ENCODE data around the gene MYT1.
"Not testable (repeated sequence)": the region's sequence is repeated elsewhere in the genome, so short reads cannot be mapped to it uniquely, and the experiment has no call there.

The MYT1 gene

GRCh38 chr20:64260239-64260638 is 96.0 kb downstream of the MYT1 start:
- DNase-seq (ENCODE audit: low read depth in 2 of 3, low spot score in 2 of 3), result no peak

- DNase-seq (ENCODE audit: low read depth in 2 of 3, low spot score in 2 of 3), result no peak
These were observed 96.9 kb downstream of the MYT1 start for GRCh38 chr20:64261138-64261537.

- DNase-seq (ENCODE audit: low read depth in 2 of 3, low spot score in 2 of 3), result no peak
These were observed 99.8 kb downstream of the MYT1 start for GRCh38 chr20:64264091-64264490.

- no peak for DNase-seq (ENCODE audit: low read depth in 2 of 3, low spot score in 2 of 3)
These were observed 100.9 kb downstream of the MYT1 start for GRCh38 chr20:64265201-64265600.

DNA sequence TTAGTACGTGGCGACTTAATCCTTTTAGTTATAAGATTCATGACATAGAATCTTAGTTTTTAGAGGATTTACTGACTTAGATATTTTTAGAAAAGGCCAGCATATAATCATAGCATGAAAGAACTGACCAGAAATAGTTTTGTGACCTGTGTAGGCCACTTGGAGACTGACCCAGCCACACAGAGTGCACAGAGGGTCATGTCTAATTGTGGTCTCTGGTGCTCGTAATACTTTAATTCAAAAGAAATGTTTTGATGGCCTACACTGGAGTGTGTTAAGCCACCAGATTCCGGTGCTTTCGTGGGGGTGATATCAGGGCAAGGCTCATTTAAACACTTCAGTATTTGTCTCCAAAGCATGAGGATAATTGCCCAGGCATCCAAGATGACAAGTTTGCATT is 102.7 kb downstream of the MYT1 start:
- DNase-seq (ENCODE audit: low read depth in 2 of 3, low spot score in 2 of 3), result no peak

- DNase-seq (ENCODE audit: low read depth in 2 of 3, low spot score in 2 of 3), result no peak
These were observed 103.9 kb downstream of the MYT1 start for GRCh38 chr20:64268174-64268573.

DNA sequence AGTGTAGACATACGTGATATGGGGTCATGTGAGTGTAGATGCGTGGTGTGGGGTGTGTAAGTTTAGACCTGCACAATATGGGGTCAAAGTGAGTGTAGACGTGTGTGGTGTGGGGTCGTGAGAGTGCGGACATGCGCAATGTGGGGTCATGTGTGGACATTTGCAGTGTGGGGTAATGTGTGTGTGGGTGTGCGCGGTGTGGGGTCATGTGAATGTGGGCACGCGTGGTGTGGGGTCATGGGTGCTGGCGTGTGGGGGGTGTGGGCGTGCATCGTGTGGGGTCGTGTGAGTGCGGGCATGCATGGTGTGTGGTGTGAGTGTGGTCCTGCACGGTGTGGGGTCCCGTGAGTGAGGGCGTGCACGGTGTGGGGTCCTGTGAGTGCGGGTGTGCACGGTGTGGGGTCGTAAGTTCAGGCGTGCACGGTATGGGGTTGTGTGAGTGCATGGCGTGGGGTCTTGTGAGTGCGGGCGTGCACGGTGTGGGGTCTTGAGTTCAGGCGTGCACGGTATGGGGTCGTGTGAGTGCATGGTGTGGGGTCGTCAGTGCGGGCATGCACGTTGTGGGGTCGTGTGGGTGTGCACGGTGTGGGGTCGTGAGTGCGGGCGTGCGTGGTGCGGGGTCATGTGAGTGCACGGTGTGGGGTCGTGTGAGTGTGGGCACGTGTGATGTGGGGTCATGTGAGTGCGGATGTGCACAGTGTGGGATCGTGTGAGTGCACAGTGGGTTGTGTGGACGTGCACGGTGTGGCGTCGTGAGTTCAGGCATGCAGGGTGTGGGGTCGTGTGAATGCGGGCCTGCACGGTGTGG is 105.6 kb downstream of the MYT1 start:
- no peak for DNase-seq (ENCODE audit: low read depth in 2 of 3, low spot score in 2 of 3)

DNA sequence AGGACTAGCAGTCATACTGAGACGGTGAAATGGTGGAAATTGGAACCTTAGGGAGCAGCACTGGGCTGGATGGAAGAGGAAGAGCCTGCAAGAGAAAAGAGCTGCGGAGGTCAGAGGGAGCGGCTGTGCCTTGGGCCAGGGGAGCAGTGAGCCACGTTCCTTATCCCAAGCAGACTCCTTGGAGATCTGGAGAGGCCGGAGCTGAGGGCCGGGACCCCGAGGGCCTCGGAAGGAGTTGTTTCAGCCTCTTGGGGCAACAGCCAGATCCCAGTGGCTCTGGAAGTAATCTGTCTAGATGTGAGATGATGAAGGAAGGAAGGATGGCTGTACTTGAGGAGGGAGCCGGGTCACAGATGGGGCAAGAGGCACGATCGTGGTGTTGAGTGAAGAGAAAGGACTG is 107.4 kb downstream of the MYT1 start:
- DNase-seq (ENCODE audit: low read depth in 2 of 3, low spot score in 2 of 3), result no peak

GRCh38 chr20:64273109-64273508 is 108.9 kb downstream of the MYT1 start:
- no peak for DNase-seq (ENCODE audit: low read depth in 2 of 3, low spot score in 2 of 3)

DNA sequence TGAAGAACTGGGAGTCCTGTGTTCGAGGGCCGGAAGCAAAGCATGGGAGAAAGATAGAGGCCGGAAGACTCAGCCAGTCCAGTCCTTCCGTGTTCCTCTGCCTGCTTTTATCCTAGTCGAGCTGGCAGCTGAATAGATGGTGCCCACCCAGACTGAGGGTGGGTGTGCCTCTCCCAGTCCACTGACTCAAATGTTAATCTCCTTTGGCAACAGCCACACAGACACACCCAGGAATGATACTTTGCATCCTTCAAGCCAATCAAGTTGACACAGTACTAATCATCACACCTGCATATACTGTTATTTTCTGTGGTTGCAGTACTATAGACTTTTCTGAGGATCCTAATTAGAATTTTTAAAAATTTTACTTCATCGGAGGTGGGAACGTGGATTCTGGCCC is 112.6 kb downstream of the MYT1 start:
- no peak for DNase-seq (ENCODE audit: low read depth in 2 of 3, low spot score in 2 of 3)

DNA sequence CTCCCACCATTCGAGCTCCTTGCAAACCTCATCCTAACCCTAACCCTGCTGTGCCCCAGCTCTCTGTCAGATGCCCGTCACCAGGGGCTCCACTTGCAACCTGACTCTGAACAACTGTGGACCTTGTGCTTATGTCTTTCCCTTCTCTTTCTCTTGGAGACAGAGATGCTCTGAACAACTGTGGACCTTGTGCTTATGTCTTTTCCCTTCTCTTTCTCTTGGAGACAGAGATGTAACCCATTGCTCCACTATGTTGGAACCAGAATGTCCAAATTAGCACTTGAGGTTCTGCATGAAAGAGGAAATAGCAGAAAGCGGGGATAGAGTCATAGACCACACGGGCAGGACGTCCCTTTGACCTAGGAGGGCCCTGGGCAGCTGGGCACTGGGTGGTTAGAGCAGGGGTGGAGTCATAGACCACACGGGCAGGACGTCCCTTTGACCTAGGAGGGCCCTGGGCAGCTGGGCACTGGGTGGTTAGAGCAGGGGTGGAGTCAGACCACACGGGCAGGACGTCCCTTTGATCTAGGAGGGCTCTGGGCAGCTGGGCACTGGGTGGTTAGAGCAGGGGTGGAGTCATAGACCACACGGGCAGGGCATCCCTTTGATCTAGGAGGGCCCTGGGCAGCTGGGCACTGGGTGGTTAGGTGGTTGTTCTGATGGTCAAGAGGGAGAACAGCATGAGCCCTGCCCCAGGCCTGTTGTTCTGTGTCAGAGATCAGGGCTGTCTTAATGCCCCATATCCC is 113.5 kb downstream of the MYT1 start:
- no peak for DNase-seq (ENCODE audit: low read depth in 2 of 3, low spot score in 2 of 3)

DNA sequence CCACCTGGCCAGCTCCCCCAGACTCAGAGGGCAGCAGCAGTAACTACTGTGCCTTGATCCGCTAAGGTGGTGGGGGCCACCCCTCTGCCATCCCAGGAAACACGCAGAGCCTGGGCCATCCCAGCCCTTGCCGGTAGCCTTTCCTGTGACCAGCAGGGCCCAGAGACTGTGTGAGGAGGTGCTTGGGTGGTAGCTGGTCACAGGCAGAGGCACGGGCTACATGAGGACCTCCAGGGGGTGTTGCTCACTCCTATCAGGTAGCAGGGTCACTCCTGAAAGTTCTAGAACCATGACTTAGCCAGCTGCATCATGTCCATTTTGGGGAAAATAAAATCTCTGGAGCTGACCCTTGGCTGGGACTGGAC is 114.0 kb downstream of the MYT1 start:
- no peak for DNase-seq (ENCODE audit: low read depth in 2 of 3, low spot score in 2 of 3)

DNA sequence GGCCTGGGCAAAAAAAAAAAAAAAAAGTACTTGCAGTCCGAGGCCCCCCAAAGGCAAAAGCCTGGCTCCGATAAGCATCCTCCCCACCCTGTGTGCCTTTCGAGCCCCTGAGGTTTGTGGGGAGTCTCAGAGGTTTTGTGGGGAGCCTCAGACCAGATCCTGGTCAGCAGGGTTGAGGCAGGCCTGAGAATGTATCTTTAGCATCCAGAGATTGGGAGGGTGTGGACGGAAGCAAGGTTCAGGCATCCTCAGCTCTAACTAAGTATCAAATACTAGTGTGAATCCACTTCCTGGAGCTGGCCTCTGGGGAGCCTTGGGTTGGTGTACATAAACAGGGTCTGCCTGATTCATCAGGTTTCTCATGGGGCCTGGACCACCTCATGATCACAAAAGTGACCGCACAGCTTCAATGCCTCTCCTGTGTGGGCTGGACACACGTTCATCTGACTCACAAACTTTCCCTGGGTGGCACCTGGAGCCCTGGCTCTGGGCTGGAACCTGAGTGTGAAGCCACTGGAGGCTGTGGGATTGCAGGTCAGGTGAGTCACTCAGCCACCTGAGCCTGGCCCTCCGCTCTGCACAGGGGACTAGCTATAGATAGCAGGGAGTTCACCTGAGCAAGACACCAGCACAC is 115.7 kb downstream of the MYT1 start:
- DNase-seq (ENCODE audit: low read depth in 2 of 3, low spot score in 2 of 3), result no peak

DNA sequence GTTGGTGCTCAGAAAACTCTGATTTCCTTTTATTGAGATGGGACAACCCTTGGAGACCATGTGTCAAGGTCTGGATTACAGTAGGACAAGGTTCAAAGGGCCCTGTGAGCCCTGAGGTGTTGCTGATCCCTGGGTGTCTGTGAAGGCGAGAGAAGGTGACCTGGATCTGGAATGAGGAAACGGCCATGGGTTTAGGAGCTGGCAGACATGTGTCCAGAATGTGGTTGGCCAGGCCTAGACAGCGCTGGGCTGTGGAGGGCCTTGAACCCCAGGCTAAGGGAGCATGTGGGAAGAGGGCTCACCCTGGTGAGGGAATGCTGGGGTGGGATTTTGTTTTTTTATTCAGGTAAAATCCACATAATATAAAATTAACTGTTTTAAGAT is 116.2 kb downstream of the MYT1 start:
- DNase-seq (ENCODE audit: low read depth in 2 of 3, low spot score in 2 of 3), result no peak

- DNase-seq (ENCODE audit: low read depth in 2 of 3, low spot score in 2 of 3), result no peak
These were observed 119.4 kb downstream of the MYT1 start for GRCh38 chr20:64283646-64284045.

- peak; percentile 81 to 91 (median 84) for DNase-seq (ENCODE audit: low read depth in 2 of 3, low spot score in 2 of 3)
These were observed 121.6 kb downstream of the MYT1 start for GRCh38 chr20:64285579-64286446.

GRCh38 chr20:64286447-64287263 is 122.4 kb downstream of the MYT1 start:
- not testable (repeated sequence) for DNase-seq (ENCODE audit: low read depth in 2 of 3, low spot score in 2 of 3)

DNA sequence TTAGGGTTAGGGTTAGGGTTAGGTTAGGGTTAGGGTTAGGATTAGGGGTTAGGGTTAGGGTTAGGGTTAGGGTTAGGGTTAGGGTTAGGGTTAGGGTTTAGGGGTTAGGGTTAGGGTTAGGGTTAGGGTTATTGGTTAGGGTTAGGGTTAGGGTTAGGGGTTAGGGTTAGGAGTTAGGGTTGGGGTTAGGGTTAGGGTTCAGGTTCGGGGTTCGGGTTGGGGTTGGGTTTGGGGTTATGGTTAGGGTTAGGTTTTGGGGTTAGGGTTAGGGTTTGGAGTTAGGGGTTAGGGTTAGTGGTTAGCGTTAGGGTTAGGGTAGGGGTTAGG is 123.0 kb downstream of the MYT1 start:
- not testable (repeated sequence) for DNase-seq (ENCODE audit: low read depth in 2 of 3, low spot score in 2 of 3)

All from activated CD8-positive, alpha-beta memory T cell treated with anti-CD3 and anti-CD28 coated beads for 48 hours (primary cell).